ENCODE data around the gene TRPC4. TPM values are rescaled to one million over a fixed set of nuclear protein-coding genes. Genes with fewer than 3 reads are reported as not detected.

TRPC4 gene
- total and polyA plus RNA-seq, 2 donors (not counting 1 experiment from before 2014, with no cell fraction given): not detected

GRCh38 chr13:37652596-37652995 lies 217.0 kb downstream of the TRPC4 start:
- no peaks in the 10 kb centered on the region for H4K20me1 ChIP-seq (ENCODE audit: control insufficient read depth, insufficient read depth, low read length, poor library complexity, severe bottlenecking)
- H3K4me1 ChIP-seq (ENCODE audit: control insufficient read depth in 2 of 2, insufficient read depth in 2 of 2, low read length in 2 of 2): no peaks in the 10 kb centered on the region
- H3K79me2 ChIP-seq (ENCODE audit: control insufficient read depth, insufficient read depth, low read length): no peaks in the 10 kb centered on the region
- H3K9ac ChIP-seq (ENCODE audit: low read length): no peak overlapping the region
- no peak overlapping the region for H2AFZ ChIP-seq (ENCODE audit: insufficient read depth, low read depth, low read length, poor library complexity, severe bottlenecking)
- DNase-seq (no peak), ATAC-seq (ENCODE audit: low read depth) (no peak)
- no peak overlapping the region for H3K4me3 ChIP-seq (ENCODE audit: control extremely low read depth in 1 of 5, extremely low read depth in 1 of 5, insufficient read depth in 1 of 5, low read depth in 2 of 5, low read length in 4 of 5)
- H3K36me3 ChIP-seq (replicated peaks in 1 of 2; ENCODE audit: control extremely low read depth in 1 of 2, control insufficient read depth in 1 of 2, extremely low read depth in 1 of 2, insufficient read depth in 2 of 2, low read length in 1 of 2): no peaks in the 10 kb centered on the region
- H3K4me2 ChIP-seq (replicated peaks; ENCODE audit: low read depth, low read length, poor library complexity, severe bottlenecking): no peak overlapping the region
- 100% methylated on average over 1 of the region's 1 CpG for WGBS (ENCODE audit: insufficient coverage)
- H3K9me3 ChIP-seq (ENCODE audit: control extremely low read depth in 1 of 3, control insufficient read depth in 2 of 3, insufficient read depth in 1 of 3, low read length in 2 of 3): no peaks in the 10 kb centered on the region
- ChIA-PET CTCF (no interaction called here), POLR2A (no interaction called here)
- Mint-ChIP-seq H3K9me3 (ENCODE audit: insufficient read depth) (no peaks in the 10 kb centered on the region), H3K4me3 (no peak overlapping the region), H3K27me3 (no peaks in the 10 kb centered on the region), H3K27ac (no peak overlapping the region), H3K4me1 (no peaks in the 10 kb centered on the region)
- no peak overlapping the region for H3K27ac ChIP-seq (ENCODE audit: low read length in 2 of 2)
- intact Hi-C loops (cut with micrococcal nuclease): no loop called here
- TF ChIP-seq CTCF (IDR thresholded peaks at IDR 0.05): no peak
- no peak for TF ChIP-seq EZH2 (IDR thresholded peaks at IDR 0.05; ENCODE audit: borderline replicate concordance, insufficient read depth, low read depth, low read length, poor library complexity, severe bottlenecking)
- no peaks in the 10 kb centered on the region for H3K27me3 ChIP-seq (replicated peaks in 1 of 4; ENCODE audit: control extremely low read depth in 1 of 4, control insufficient read depth in 3 of 4, insufficient read depth in 4 of 4, low read length in 3 of 4)

DNA sequence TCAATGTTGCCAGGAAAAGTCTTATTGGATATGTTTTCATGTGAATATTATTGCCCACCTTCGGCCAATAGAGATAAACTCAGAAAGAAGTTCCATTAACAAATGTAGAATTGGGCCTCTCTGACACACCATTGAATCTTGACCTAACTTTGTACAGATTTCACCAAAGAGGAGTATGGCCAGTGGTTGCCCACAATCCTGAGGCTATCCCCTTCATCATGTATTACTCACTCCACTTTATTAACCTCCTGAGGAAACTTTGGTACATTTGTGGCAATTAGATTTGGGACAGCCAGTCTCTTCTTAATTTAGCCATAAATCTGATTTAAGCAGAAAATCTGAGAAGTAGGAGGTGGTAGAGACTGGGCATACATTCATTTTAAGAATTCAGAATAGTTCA lies 217.7 kb downstream of the TRPC4 start:
- H3K4me3 ChIP-seq (ENCODE audit: control extremely low read depth in 1 of 5, extremely low read depth in 1 of 5, insufficient read depth in 1 of 5, low read depth in 2 of 5, low read length in 4 of 5): no peak overlapping the region
- H4K20me1 ChIP-seq (ENCODE audit: control insufficient read depth, insufficient read depth, low read length, poor library complexity, severe bottlenecking): no peaks in the 10 kb centered on the region
- no peak overlapping the region for H2AFZ ChIP-seq (ENCODE audit: insufficient read depth, low read depth, low read length, poor library complexity, severe bottlenecking)
- ChIA-PET POLR2A (no interaction called here), CTCF (no interaction called here)
- H3K79me2 ChIP-seq (ENCODE audit: control insufficient read depth, insufficient read depth, low read length): no peaks in the 10 kb centered on the region
- H3K4me1 ChIP-seq (ENCODE audit: control insufficient read depth in 2 of 2, insufficient read depth in 2 of 2, low read length in 2 of 2): no peaks in the 10 kb centered on the region
- no peaks in the 10 kb centered on the region for H3K36me3 ChIP-seq (replicated peaks in 1 of 2; ENCODE audit: control extremely low read depth in 1 of 2, control insufficient read depth in 1 of 2, extremely low read depth in 1 of 2, insufficient read depth in 2 of 2, low read length in 1 of 2)
- Mint-ChIP-seq H3K9me3 (ENCODE audit: insufficient read depth) (no peaks in the 10 kb centered on the region), H3K27ac (no peak overlapping the region), H3K4me1 (no peaks in the 10 kb centered on the region), H3K4me3 (no peak overlapping the region), H3K27me3 (no peaks in the 10 kb centered on the region)
- DNase-seq (no peak), ATAC-seq (ENCODE audit: low read depth) (no peak)
- no peak overlapping the region for H3K4me2 ChIP-seq (replicated peaks; ENCODE audit: low read depth, low read length, poor library complexity, severe bottlenecking)
- no peak overlapping the region for H3K9ac ChIP-seq (ENCODE audit: low read length)
- intact Hi-C loops (cut with micrococcal nuclease): no loop called here
- no peaks in the 10 kb centered on the region for H3K9me3 ChIP-seq (ENCODE audit: control extremely low read depth in 1 of 3, control insufficient read depth in 2 of 3, insufficient read depth in 1 of 3, low read length in 2 of 3)
- TF ChIP-seq EZH2 (IDR thresholded peaks at IDR 0.05; ENCODE audit: borderline replicate concordance, insufficient read depth, low read depth, low read length, poor library complexity, severe bottlenecking) (no peak), CTCF (IDR thresholded peaks at IDR 0.05) (no peak)
- no peak overlapping the region for H3K27ac ChIP-seq (ENCODE audit: low read length in 2 of 2)
- H3K27me3 ChIP-seq (replicated peaks in 1 of 4; ENCODE audit: control extremely low read depth in 1 of 4, control insufficient read depth in 3 of 4, insufficient read depth in 4 of 4, low read length in 3 of 4): no peaks in the 10 kb centered on the region
- 100% methylated on average over 1 of the region's 1 CpG for WGBS (ENCODE audit: insufficient coverage)
